GM12892 (cell line): Measurements from ENCODE around the gene FH. TPM values are rescaled to one million over a fixed set of nuclear protein-coding genes. Genes with fewer than 3 reads are reported as not detected.

ENCODE experiments used
- DNase-seq: peaks from one replicate; pipeline ENCODE4 v3.0.0; 2011; ENCODE audit not compliant: insufficient read length
- FAIRE-seq: peaks from 2 replicates; lab custom pipeline; 2011; peaks lifted over from hg19 to GRCh38; lab: Jason Lieb, UNC
- POLR2A ChIP-seq: IDR thresholded peaks from 2 replicates; pipeline ENCODE4 v1.6.1; 2011; ENCODE audit warnings: low read depth, low read length, control low read depth
- POLR2AphosphoS5 ChIP-seq: IDR thresholded peaks from 2 replicates; pipeline ENCODE4 v1.6.1; 2011; ENCODE audit warnings: low read depth, low read length, control low read depth
- TAF1 ChIP-seq: IDR thresholded peaks from 2 replicates; pipeline ENCODE4 v1.6.1; 2011; ENCODE audit warnings: low read depth, mild to moderate bottlenecking, control low read depth, low read length, borderline replicate concordance
- polyA plus RNA-seq: library from polyadenylated mRNA; unstranded; fragments of >200 nt; gene quantifications from one replicate; pipeline ENCODE4 v1.2.1, GENCODE V29; 2012; ENCODE audit warnings: missing spikeins, inconsistent platforms; ENCODE audit not compliant: missing spikeins

The FH gene
- polyA plus RNA-seq = 100 TPM

- TF ChIP-seq POLR2A (peak; percentile 98), POLR2AphosphoS5 (peak; percentile 96), TAF1 (peak; percentile 75; the same call in 1 of the 2 replicates)
- peak; percentile 45 for DNase-seq
- FAIRE-seq = peak; percentile 96
Measured at GRCh38 chr1:241519308-241520079, at the start of gene FH. TSS of gene FH (minus strand) at chr1:241519755. CDS start at chr1:241519722, 33 bp downstream.

- TF ChIP-seq POLR2AphosphoS5 (no peak), POLR2A (no peak), TAF1 (no peak)
- DNase-seq (no peak), FAIRE-seq (no peak)
Measured at GRCh38 chr1:241560849-241561187, 41.3 kb upstream of the FH start.

DNA sequence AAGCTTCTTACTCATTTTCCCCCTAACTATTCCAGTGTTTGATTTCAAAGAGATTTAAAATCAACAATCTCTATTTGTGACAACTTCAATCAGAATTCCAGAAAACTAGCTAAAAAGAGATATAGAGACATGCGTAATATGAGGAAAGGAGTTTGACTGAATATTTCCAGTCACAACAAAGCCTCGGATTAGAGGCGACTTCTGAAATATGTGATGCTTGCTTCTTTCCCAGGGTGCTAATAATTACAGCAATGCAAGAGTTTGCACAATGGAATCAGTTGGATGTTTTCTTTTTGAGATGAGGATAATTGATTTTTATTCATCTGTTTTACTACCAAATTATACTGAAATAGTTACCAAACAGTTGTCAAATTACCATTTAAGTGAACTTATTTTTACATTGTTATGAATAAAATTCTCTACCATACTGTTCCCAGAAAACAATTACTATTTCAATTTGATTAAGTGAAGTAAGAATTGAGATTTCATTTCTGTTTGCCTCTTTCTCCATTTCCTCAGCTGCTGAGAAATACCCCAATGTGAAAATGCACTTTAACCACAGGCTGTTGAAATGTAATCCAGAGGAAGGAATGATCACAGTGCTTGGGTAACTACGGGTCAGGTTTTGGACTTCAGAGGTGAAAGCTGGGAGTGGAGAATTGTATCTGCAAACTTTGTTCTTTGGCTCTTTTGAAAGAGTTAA lies 40.7 kb upstream of the FH start:
- TF ChIP-seq POLR2AphosphoS5 (no peak), TAF1 (no peak), POLR2A (no peak)
- FAIRE-seq (no peak), DNase-seq (no peak)

- no peak for FAIRE-seq
Measured at GRCh38 chr1:241557551-241558193, 38.1 kb upstream of the FH start.

DNA sequence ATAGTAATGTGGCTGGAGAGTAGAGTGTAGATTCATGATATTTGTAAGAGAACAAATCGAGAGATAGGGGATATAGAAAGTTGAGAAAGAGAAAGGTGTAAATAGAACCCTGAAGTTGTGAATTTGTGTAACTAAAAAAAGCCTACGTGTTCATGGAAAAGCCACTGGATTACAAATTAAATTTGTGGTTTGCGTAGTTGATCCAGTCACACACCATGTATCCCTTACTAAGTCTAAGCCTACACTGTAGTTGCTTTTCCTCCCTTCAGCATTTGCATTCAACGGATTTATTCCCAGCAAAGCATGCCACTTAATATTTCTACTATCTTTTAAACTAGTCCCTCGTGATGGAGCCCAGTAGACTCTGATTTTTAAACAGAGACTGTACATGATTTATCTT lies 37.5 kb upstream of the FH start:
- TF ChIP-seq TAF1 (no peak), POLR2A (no peak), POLR2AphosphoS5 (no peak)
- DNase-seq = no peak
- FAIRE-seq = no peak

More at GRCh38 chr1:241557551-241558193, 38.1 kb upstream of the FH start:
- TF ChIP-seq POLR2AphosphoS5 = no peak
- no peak for TF ChIP-seq TAF1
- TF ChIP-seq POLR2A = no peak
- no peak for DNase-seq

DNA sequence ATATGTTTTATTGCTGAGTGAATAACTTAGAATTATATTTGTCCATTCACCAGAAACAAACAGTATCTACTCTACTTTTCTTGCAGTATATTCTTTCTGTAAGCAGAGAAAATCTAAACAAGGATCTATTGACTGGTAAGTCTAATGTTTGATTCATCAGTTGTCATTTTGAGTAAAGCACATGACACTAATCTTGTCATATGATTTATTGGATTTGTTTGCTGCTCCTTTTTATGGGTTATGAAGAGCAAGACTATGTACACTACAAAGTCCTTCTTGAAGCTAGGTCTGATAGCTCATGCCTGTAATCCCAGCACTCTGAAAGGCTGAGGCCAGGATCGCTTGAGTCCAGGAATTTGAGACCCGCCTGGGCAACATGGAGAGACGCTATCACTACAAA lies 36.0 kb upstream of the FH start:
- no peak for FAIRE-seq
- no peak for DNase-seq
- no peak for TF ChIP-seq TAF1
- no peak for TF ChIP-seq POLR2AphosphoS5
- TF ChIP-seq POLR2A = no peak

DNA sequence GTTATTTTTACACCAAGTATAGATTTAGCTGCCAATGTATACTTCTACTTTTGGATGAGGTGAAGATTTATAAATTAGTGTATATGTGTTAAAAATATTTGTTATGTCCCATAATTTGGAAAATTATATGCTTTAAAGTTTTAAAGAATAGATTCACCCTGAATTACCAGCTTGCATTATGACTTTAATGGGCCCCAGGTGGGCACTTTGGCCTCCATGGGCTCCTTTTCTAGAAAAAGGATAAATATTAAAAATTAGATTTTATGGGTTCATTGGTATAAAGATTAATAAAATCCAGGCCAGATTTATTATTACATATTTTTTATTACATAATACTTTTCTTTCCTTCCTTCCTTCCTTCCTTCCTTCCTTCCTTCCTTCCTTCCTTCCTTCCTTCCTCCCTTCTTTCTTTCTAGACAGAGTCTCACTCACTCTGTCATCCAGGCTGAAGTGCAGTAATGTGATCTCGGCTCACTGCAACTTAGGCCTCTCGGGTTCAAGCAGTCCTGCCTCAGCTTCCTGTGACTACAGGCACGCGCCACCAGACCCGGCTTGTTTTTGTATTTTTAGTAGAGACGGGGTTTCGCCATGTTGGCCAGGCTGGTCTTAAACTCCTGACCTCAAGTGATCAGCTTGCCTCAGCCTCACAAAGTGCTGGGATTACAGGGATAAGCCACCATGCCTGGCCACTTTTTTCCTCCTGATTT lies 34.5 kb upstream of the FH start:
- FAIRE-seq = no peak
- TF ChIP-seq TAF1 = no peak
- no peak for TF ChIP-seq POLR2AphosphoS5
- no peak for TF ChIP-seq POLR2A
- no peak for DNase-seq

GRCh38 chr1:241551759-241552638 lies 32.4 kb upstream of the FH start:
- TF ChIP-seq POLR2AphosphoS5 (peak; percentile 51; the same call in 1 of the 2 replicates), TAF1 (peak; percentile 61; the same call in 1 of the 2 replicates), POLR2A (peak; percentile 76)
- peak; percentile 18 for DNase-seq
- FAIRE-seq = peak; percentile 92

DNA sequence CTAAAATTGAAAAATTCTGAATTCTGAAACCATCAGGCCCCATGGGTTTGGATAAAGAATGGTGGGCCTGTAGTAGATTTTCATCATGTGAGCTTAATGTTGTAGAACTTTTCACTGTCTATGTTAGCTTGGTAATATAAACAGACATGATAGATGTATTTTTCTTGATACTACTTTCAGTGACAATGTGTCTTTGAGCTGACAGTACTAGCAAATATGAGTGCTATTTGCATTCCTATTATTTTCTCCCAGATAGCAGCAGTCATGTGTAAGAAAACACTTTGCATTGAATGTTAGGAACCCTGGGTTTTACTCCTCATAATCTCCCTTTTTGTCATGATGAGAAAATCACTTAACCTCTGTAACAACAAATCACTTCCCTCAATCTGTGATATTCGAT lies 30.8 kb upstream of the FH start:
- FAIRE-seq (peak; percentile 73), DNase-seq (no peak)
- TF ChIP-seq TAF1 (no peak), POLR2A (no peak), POLR2AphosphoS5 (no peak)

- no peak for DNase-seq
- TF ChIP-seq POLR2AphosphoS5 (no peak), TAF1 (no peak), POLR2A (no peak)
- no peak for FAIRE-seq
Measured at GRCh38 chr1:241548008-241548407, 28.5 kb upstream of the FH start.

GRCh38 chr1:241542199-241542907 lies 22.8 kb upstream of the FH start:
- DNase-seq (no peak), FAIRE-seq (no peak)
- TF ChIP-seq POLR2AphosphoS5 = no peak
- TF ChIP-seq POLR2A = no peak
- TF ChIP-seq TAF1 = no peak
